Lower lobe of right lung (tissue), 2 donors: ENCODE results near the gene UGT3A2. TPM values are rescaled to one million over a fixed set of nuclear protein-coding genes. Genes with fewer than 3 reads are reported as not detected.
"Not testable (repeated sequence)": the region's sequence is repeated elsewhere in the genome, so short reads cannot be mapped to it uniquely, and the experiment has no call there.

Experiments used
- ATAC-seq, 2 donors: fragments of 200-7000 bp; cut with Tn5 transposase; one replicate each; pipeline ENCODE4 v1.9.1; 2020 to 2022; ENCODE audit warnings: mild to moderate bottlenecking in 2 of 2, moderate library complexity in 2 of 2
- DNase-seq: peaks from one replicate; pipeline ENCODE4 v3.0.0-alpha.2; 2020
- H3K27ac ChIP-seq: fragments of 200-600 bp; one replicate; pipeline ENCODE4 v1.8.0; 2022
- H3K27me3 ChIP-seq: fragments of 200-600 bp; one replicate; pipeline ENCODE4 v1.8.0; 2022; ENCODE audit warnings: low read depth
- H3K36me3 ChIP-seq: fragments of 200-600 bp; one replicate; pipeline ENCODE4 v1.8.0; 2022; ENCODE audit warnings: mild to moderate bottlenecking
- H3K4me1 ChIP-seq: fragments of 200-600 bp; one replicate; pipeline ENCODE4 v1.8.0; 2022
- H3K4me3 ChIP-seq: fragments of 200-600 bp; one replicate; pipeline ENCODE4 v1.8.0; 2022; ENCODE audit warnings: mild to moderate bottlenecking
- H3K9me3 ChIP-seq: fragments of 200-600 bp; one replicate; pipeline ENCODE4 v1.8.0; 2022
- intact Hi-C: fragments of 100-400 bp; cut with DNase I; formaldehyde crosslinking; loops from one replicate; pipeline ENCODE4 v1.11.0; 2022
- total RNA-seq: library from RNA; stranded (reverse); fragmentation: NEBNext Ultra II Directional; extraction: Animal tissue kit (Norgen Biotek cat#: 25700); gene quantifications from one replicate; pipeline ENCODE4 v1.2.1, GENCODE V29; 2021
- TF ChIP-seq, protein P1 (sequence below): fragments of 200-600 bp; IDR thresholded peaks from one replicate; pipeline ENCODE4 v1.8.0; 2022; ENCODE audit warnings: antibody characterized with exemption, mild to moderate bottlenecking
- donor health status: DM: no; HTN: yes; CAD: no; lungs with severe emphysema.

UGT3A2 gene
- total RNA-seq, 1 donor from 2014 or later: not detected

DNA sequence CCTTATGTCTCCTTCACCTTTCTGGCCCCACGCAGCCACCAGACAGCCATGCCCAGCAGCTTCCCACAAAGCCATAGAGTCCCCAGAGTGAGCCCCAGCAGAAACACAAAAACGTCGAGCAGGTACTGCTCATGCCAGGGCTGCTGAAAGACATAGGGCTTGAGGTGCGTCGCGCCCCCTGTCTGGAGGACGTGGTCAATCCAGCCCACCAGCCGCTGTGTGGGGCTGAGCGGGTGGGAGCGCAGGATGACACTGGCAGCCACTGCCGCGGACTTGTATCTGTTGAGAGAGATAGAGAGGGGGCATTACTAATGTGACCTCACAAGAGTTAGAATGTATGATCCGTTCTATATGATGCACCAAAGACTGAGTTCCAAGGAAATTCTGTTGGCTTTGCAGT is 31.0 kb downstream of the UGT3A2 start:
- DNase-seq (no peak), ATAC-seq (no peak)
- intact Hi-C loops: no loop called here
- H3K27me3 ChIP-seq: no peaks in the 10 kb centered on the region
- H3K27ac ChIP-seq: no peak overlapping the region
- H3K36me3 ChIP-seq: no peaks in the 10 kb centered on the region
- peaks cover 5% of the 10 kb centered on the region for H3K4me1 ChIP-seq
- TF ChIP-seq, protein P1, sequence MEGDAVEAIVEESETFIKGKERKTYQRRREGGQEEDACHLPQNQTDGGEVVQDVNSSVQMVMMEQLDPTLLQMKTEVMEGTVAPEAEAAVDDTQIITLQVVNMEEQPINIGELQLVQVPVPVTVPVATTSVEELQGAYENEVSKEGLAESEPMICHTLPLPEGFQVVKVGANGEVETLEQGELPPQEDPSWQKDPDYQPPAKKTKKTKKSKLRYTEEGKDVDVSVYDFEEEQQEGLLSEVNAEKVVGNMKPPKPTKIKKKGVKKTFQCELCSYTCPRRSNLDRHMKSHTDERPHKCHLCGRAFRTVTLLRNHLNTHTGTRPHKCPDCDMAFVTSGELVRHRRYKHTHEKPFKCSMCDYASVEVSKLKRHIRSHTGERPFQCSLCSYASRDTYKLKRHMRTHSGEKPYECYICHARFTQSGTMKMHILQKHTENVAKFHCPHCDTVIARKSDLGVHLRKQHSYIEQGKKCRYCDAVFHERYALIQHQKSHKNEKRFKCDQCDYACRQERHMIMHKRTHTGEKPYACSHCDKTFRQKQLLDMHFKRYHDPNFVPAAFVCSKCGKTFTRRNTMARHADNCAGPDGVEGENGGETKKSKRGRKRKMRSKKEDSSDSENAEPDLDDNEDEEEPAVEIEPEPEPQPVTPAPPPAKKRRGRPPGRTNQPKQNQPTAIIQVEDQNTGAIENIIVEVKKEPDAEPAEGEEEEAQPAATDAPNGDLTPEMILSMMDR: no peak
- H3K9me3 ChIP-seq: no peaks in the 10 kb centered on the region
- no peak overlapping the region for H3K4me3 ChIP-seq

DNA sequence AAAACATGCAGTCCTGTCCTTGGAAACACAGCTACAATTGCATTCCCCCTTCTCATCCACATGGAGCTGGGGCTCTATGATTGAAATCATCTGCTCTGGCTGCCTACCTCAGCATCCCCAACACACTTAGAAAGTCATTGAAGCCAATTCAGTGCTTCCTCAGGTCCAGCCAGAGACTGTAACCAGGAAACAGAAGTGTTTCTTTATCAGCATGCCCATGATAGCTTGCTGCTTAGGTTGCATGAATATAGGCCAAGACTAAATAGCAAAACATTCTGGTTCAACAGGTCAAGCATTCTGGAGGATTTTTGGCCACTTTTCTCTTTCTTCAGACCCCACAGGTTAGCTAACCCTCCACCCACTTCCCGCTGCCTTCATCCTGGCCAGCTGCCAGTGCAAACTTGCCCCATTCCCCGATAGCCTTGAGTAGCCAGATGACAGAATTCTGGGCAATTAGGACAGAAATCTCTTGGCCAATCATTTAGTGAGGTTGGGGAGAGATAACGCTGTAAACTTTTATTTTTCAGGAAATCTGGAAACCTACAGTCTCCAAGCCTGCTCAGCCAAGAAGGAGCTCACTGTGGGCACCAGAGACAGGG is 32.0 kb downstream of the UGT3A2 start:
- DNase-seq, H3K36me3 ChIP-seq, intact Hi-C loops, H3K9me3 ChIP-seq, H3K4me3 ChIP-seq, H3K27ac ChIP-seq, ATAC-seq, H3K4me1 ChIP-seq, H3K27me3 ChIP-seq: not testable (repeated sequence)

DNA sequence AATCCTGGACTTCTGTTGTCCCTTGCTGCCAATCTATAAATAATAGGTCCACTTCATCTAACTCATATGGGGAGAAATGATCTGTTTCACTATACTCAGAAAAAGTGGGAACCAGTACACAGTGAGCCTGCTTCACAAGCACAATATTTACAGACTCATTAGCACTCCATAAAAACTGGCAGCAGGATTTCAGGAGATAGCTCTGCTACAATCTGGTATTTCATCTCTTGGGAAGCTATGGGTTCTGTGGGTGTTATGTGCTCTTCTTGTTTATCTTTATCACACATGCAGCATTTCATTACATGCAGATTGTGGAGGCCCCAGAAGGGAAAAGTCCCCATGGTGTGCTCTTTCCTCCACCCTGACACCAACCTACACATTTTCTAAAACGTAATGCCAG is 33.2 kb downstream of the UGT3A2 start:
- TF ChIP-seq, protein P1: no peak
- Histone ChIP-seq H3K27ac (no peak overlapping the region), H3K4me3 (no peak overlapping the region), H3K27me3 (no peaks in the 10 kb centered on the region), H3K36me3 (no peaks in the 10 kb centered on the region), H3K9me3 (no peaks in the 10 kb centered on the region), H3K4me1 (no peaks in the 10 kb centered on the region)
- intact Hi-C loops: no loop called here
- no peak for ATAC-seq
- DNase-seq: no peak

DNA sequence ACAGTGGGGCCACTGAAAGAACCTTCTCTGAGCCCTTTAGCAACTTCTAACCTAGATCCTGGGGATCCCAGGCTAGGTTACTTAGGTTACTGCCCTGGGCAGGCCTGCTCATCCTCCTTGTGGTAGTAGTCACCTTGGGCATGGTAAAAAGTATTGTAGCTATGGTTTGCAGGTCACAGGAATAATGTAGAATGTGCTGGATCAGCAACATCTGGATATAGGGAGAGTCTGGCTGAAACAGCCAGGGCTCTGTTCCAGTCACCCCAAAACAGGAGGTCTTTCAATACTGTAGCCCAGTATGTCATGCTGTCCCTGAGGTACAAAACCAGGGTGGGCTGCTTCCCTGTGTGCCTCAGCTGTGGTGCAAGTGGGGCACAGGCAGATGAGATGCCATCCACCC is 33.6 kb downstream of the UGT3A2 start:
- H3K4me3 ChIP-seq: no peak overlapping the region
- H3K27ac ChIP-seq: no peak overlapping the region
- H3K36me3 ChIP-seq: no peaks in the 10 kb centered on the region
- DNase-seq: no peak
- intact Hi-C loops: no loop called here
- H3K27me3 ChIP-seq: no peaks in the 10 kb centered on the region
- TF ChIP-seq, protein P1: no peak
- no peaks in the 10 kb centered on the region for H3K9me3 ChIP-seq
- no peak for ATAC-seq
- no peaks in the 10 kb centered on the region for H3K4me1 ChIP-seq

DNA sequence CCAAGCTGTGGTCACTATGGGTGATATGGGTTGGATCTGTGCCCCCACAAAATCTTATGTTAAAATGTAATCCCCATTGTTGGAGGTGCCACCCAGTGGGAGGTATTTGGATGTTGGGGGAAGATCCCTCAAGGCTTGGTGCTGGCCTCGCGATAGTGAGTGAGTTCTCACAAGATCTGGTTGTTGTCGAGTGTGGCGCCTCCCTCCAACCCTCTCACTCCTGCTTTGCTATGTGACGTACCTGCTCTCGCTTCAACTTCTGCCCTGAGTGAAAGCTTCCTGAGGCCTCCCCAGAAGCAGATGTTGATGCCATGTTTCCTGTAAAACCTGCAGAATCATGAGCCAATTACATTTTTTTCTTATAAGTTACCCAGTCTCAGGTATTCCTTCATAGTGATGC is 35.5 kb downstream of the UGT3A2 start:
- intact Hi-C loops: no loop called here
- DNase-seq: no peak
- Histone ChIP-seq H3K27me3 (no peaks in the 10 kb centered on the region), H3K27ac (no peak overlapping the region), H3K36me3 (no peaks in the 10 kb centered on the region), H3K4me1 (no peaks in the 10 kb centered on the region), H3K4me3 (no peak overlapping the region), H3K9me3 (no peaks in the 10 kb centered on the region)
- TF ChIP-seq, protein P1: no peak
- ATAC-seq: no peak

DNA sequence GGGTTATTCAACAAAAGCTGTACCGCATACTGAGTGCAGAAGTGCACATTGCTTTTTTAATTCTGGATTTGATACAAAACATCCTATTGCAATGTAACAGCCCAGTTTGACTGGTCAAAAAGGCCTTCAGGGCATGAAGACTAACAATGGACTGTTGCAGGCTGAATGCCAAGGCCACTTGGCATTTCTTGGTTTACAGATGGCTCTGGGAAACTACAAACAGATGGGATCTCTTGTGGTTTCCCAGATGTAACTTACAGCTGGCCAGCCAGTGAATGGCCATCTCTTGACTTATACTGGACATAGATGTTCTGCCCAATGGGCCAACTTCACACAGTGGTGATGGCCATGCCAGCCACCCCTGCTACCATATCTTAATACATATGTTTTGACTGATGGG is 36.8 kb downstream of the UGT3A2 start:
- DNase-seq: no peak
- no peaks in the 10 kb centered on the region for H3K27me3 ChIP-seq
- no peak for ATAC-seq
- no peaks in the 10 kb centered on the region for H3K4me1 ChIP-seq
- intact Hi-C loops: no loop called here
- H3K9me3 ChIP-seq: no peaks in the 10 kb centered on the region
- H3K4me3 ChIP-seq: no peak overlapping the region
- H3K36me3 ChIP-seq: no peaks in the 10 kb centered on the region
- TF ChIP-seq, protein P1: no peak
- H3K27ac ChIP-seq: no peak overlapping the region
